ENCODE measurements around the gene TSC22D2. TPM values are rescaled to one million over a fixed set of nuclear protein-coding genes. Genes with fewer than 3 reads are reported as not detected.

TSC22D2 gene
- total and polyA plus RNA-seq, 10 of the 15 experiments (the other 5 are each of a cell fraction or from before 2014, with no cell fraction given), result 7.4 to 19.4 (median 10.9) TPM

DNA sequence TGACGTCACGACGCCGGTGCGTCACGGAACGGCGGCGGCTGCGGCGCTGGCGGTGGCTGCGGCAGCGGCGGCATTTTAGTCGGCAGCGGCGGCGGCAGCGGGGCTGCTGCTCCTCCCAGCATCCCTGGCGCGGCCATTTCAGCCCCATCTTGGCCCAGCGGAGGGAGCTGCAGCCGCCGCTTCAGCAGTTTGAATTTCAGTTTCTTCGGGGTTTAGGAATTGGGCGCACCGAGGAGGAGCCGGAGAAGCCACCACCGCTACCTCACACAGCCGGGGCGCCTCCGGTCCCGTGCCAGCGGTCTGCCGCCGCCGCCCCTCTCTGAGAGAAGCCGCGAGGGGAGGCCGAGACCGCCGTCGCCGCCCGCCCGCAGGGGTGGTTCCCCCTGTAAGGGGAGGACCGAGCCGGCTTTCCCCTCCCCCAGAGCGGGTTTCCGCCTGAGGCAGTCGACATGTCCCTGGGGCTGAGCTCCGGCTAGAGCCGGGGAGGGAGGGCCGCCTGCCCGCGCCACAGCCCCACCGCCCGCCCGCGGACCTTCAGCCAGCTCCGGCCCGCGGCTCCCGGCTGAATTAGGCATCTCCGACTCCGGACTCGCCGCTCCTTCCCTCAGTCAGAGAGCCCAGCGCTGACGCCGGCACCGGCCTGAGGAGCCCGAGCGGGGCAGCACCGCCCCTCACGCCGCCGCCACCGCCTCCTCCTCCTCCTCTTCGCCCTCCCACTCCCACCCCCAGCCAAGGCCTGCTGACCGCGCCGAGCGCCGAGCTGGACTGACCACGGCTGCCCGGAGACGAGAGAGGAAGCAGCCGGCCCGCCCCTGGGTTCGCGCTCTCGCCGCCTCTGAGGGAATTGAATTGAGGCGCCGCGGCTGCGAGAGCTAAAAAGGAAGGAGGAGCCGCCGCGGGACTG lies at the start of gene TSC22D2 (continued):
- TF ChIP-seq, protein P1, sequence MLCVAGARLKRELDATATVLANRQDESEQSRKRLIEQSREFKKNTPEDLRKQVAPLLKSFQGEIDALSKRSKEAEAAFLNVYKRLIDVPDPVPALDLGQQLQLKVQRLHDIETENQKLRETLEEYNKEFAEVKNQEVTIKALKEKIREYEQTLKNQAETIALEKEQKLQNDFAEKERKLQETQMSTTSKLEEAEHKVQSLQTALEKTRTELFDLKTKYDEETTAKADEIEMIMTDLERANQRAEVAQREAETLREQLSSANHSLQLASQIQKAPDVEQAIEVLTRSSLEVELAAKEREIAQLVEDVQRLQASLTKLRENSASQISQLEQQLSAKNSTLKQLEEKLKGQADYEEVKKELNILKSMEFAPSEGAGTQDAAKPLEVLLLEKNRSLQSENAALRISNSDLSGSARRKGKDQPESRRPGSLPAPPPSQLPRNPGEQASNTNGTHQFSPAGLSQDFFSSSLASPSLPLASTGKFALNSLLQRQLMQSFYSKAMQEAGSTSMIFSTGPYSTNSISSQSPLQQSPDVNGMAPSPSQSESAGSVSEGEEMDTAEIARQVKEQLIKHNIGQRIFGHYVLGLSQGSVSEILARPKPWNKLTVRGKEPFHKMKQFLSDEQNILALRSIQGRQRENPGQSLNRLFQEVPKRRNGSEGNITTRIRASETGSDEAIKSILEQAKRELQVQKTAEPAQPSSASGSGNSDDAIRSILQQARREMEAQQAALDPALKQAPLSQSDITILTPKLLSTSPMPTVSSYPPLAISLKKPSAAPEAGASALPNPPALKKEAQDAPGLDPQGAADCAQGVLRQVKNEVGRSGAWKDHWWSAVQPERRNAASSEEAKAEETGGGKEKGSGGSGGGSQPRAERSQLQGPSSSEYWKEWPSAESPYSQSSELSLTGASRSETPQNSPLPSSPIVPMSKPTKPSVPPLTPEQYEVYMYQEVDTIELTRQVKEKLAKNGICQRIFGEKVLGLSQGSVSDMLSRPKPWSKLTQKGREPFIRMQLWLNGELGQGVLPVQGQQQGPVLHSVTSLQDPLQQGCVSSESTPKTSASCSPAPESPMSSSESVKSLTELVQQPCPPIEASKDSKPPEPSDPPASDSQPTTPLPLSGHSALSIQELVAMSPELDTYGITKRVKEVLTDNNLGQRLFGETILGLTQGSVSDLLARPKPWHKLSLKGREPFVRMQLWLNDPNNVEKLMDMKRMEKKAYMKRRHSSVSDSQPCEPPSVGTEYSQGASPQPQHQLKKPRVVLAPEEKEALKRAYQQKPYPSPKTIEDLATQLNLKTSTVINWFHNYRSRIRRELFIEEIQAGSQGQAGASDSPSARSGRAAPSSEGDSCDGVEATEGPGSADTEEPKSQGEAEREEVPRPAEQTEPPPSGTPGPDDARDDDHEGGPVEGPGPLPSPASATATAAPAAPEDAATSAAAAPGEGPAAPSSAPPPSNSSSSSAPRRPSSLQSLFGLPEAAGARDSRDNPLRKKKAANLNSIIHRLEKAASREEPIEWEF (IDR thresholded peaks at IDR 0.05; ENCODE audit: insufficient replicate concordance, low read depth, low read length), result no peak
- TF ChIP-seq NR2C2 (IDR thresholded peaks at IDR 0.05; ENCODE audit: borderline replicate concordance, control insufficient read depth, insufficient read length, low read depth) (no peak), CBX3 (IDR thresholded peaks at IDR 0.05; ENCODE audit: borderline replicate concordance, low read depth) (no peak), MEF2A (IDR thresholded peaks at IDR 0.05; ENCODE audit: insufficient read depth, low read depth, low read length) (0 out of 2 replicates have a peak, but pooled peaks have one; percentile 4), MTA2 (IDR thresholded peaks at IDR 0.05; ENCODE audit: low read depth) (no peak), RBBP5 (conservative IDR thresholded peaks at IDR 0.05) (no peak; the same call in none of the 2 replicates), PAX5 (IDR thresholded peaks at IDR 0.05; ENCODE audit: borderline replicate concordance, low read depth, low read length) (no peak), STAT1 (conservative IDR thresholded peaks at IDR 0.05) (peak; percentile 85; the same call in 1 of the 2 replicates), GABPA (IDR thresholded peaks at IDR 0.05; ENCODE audit: low read depth) (no peak), HCFC1 (IDR thresholded peaks at IDR 0.05; ENCODE audit: low read length) (peak; percentile 21), LARP7 (IDR thresholded peaks at IDR 0.05) (peak; percentile 99), SMAD1 (IDR thresholded peaks at IDR 0.05; ENCODE audit: low read depth, partially characterized antibody) (no peak), TCF3 (IDR thresholded peaks at IDR 0.05; ENCODE audit: borderline replicate concordance, insufficient read depth, low read depth, low read length) (0 out of 2 replicates have a peak, but pooled peaks have one; percentile 41), NRF1 (conservative IDR thresholded peaks at IDR 0.05; ENCODE audit: low read depth, low read length) (no peak), STAT3 (IDR thresholded peaks at IDR 0.05; ENCODE audit: low read depth, low read length) (no peak), RUNX3 (IDR thresholded peaks at IDR 0.05; ENCODE audit: low read length) (peak; percentile 62), TARDBP (IDR thresholded peaks at IDR 0.05; ENCODE audit: borderline replicate concordance) (no peak), ZNF622 (IDR thresholded peaks at IDR 0.05) (no peak)
- TF ChIP-seq, protein P2, sequence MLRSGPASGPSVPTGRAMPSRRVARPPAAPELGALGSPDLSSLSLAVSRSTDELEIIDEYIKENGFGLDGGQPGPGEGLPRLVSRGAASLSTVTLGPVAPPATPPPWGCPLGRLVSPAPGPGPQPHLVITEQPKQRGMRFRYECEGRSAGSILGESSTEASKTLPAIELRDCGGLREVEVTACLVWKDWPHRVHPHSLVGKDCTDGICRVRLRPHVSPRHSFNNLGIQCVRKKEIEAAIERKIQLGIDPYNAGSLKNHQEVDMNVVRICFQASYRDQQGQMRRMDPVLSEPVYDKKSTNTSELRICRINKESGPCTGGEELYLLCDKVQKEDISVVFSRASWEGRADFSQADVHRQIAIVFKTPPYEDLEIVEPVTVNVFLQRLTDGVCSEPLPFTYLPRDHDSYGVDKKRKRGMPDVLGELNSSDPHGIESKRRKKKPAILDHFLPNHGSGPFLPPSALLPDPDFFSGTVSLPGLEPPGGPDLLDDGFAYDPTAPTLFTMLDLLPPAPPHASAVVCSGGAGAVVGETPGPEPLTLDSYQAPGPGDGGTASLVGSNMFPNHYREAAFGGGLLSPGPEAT (IDR thresholded peaks at IDR 0.05; ENCODE audit: low read depth), result peak; percentile 51; the same call in 1 of the 2 replicates
- TF ChIP-seq, protein P3, sequence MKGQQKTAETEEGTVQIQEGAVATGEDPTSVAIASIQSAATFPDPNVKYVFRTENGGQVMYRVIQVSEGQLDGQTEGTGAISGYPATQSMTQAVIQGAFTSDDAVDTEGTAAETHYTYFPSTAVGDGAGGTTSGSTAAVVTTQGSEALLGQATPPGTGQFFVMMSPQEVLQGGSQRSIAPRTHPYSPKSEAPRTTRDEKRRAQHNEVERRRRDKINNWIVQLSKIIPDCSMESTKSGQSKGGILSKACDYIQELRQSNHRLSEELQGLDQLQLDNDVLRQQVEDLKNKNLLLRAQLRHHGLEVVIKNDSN (IDR thresholded peaks at IDR 0.05; ENCODE audit: borderline replicate concordance, extremely low read length, insufficient read depth, low read depth, low read length), result no peak
- TF ChIP-seq, protein P4, sequence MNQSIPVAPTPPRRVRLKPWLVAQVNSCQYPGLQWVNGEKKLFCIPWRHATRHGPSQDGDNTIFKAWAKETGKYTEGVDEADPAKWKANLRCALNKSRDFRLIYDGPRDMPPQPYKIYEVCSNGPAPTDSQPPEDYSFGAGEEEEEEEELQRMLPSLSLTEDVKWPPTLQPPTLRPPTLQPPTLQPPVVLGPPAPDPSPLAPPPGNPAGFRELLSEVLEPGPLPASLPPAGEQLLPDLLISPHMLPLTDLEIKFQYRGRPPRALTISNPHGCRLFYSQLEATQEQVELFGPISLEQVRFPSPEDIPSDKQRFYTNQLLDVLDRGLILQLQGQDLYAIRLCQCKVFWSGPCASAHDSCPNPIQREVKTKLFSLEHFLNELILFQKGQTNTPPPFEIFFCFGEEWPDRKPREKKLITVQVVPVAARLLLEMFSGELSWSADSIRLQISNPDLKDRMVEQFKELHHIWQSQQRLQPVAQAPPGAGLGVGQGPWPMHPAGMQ (IDR thresholded peaks at IDR 0.05; ENCODE audit: borderline replicate concordance), result peak; percentile 81; the same call in 1 of the 2 replicates

Data from GM12878 (cell line).